EH (cell line): ENCODE measurements around the gene NDUFB3.
"Not testable (repeated sequence)": the region's sequence is repeated elsewhere in the genome, so short reads cannot be mapped to it uniquely, and the experiment has no call there.

Experiments
- DNase-seq: peaks from one replicate; pipeline ENCODE4 v3.0.0-alpha.2; 2015; ENCODE audit warnings: low read depth

NDUFB3 gene

GRCh38 chr2:201093573-201093972, 21.8 kb downstream of the NDUFB3 start:
- DNase-seq: no peak

- no peak for DNase-seq
Measured at GRCh38 chr2:201100497-201100896, 28.7 kb downstream of the NDUFB3 start.

- no peak for DNase-seq
Measured at GRCh38 chr2:201105759-201106158, 34.0 kb downstream of the NDUFB3 start.

DNA sequence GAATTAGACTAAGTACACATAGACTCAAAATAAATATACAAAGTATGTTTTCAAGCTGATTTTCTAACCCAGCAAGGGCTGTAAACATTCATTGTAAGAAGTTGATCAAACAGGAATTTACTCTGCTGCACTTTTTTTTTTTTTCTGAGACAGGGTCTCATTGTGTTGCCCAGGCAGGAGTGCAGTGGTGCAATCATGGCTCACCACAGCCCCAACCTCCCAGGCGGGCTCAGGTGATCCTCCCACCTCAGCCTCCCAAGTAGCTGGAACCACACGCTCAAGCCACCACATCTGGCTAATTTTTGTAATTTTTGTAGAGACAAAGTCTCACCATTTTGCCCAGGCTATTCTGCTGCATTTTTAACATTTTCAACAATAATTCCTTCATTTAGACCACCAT, 35.8 kb downstream of the NDUFB3 start:
- no peak for DNase-seq

GRCh38 chr2:201108341-201108740, 36.5 kb downstream of the NDUFB3 start:
- no peak for DNase-seq

DNA sequence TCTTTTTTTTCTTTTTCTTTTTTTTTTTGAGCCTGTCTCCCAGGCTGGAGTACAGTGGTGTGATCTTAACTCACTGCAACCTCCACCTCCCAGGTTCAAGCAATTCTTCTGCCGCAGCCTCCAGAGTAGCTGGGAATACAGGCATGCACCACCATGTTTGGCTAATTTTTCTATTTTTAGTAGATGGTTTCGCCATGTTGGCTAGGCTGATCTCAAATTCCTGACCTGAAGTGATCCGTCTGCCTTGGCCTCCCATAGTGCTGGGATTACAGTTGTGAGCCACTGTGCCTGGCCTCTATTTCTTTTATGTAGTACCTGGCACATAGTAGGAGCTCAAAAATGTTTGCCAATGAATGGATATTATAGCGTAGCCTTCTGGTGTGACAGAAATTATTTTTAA, 37.4 kb downstream of the NDUFB3 start:
- DNase-seq: no peak

GRCh38 chr2:201110615-201111014, 38.8 kb downstream of the NDUFB3 start:
- DNase-seq: no peak

DNA sequence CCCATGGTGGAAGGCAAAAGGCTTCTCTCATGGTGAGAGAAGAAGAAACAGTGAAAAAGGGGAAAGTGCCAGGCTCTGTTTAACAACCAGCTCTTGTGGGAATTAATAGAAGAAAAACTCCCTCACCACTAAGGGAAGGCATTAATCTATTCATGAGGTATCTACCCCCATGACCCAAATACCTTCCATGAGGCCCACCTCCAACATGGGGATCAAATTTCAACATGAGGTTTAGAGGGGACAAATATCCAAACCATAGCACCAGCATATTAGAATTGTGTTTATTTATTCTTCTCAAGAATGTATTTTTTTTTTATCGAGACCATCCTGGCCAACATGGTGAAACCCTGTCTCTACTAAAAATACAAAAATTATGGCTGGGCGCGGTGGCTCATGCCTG, 39.3 kb downstream of the NDUFB3 start:
- no peak for DNase-seq

DNA sequence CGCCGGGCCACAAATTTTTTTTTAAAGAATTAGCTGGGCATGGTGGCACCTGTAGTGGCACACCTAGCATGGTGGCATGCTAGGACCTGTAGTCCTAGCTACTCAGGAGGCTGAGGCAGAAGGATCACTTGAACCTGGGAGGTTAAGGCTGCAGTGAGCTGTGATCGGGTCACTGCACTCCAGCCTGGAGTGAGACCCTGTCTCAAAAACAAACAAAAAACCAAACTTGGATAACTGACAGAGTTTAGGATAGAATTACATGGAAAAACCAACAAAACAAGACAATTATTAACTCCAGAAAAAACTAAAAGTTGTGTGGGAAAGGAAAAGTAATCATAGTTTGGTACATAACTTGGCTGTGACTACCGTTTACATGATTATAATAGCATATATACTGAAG, 42.5 kb downstream of the NDUFB3 start:
- no peak for DNase-seq

DNA sequence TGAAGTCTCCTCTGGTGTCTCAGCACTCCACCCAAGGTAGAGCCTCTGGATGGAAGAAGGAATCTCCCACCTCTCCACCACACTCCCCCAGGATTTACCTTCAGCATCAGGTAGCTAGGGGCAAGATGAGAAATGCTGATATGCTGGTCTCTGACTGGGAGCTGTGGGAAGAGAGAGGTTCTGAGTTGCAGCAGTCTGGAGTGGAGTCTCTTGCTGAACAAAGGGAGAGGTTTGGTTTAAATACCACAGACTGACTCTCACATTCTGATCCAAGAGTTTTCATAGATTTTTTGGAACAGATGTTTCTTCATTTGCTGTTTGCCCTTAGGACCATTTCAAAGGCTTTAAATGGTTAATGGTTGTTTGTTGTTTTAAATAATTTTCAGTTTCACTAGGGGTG, 43.0 kb downstream of the NDUFB3 start:
- DNase-seq: peak; percentile 42

DNA sequence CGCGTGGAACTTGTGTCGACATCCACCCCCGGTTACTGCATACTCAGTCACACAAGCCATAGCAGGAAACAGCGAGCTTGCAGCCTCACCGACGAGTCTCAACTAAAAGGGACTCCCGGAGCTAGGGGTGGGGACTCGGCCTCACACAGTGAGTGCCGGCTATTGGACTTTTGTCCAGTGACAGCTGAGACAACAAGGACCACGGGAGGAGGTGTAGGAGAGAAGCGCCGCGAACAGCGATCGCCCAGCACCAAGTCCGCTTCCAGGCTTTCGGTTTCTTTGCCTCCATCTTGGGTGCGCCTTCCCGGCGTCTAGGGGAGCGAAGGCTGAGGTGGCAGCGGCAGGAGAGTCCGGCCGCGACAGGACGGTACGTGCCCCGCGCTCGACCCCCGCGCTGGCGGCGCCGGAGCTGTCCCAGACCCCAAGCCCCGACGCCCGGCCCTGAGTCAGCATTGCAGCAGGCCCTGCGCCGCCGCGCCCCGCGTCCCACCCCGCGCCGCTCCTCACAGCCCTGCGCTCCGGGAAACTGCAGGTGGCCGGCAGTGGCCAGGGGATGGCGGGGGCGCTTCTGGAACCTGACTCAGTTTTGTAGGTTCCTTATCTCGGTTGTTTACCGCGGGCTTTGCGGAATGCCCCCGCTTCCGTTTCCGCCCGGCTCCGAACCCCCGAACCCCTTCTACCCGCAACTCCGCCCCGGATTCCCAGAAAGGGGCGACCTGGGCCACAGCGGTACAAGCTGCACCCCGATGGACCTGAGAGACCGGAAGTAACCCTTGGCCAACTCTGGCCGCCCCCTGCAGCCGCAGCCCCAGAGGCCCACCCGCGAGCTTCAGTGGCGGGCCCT, 44.5 kb downstream of the NDUFB3 start, which contains the start of gene CFLAR:
Gene CFLAR, plus strand, starts transcription at position 50 of the 844 bp plus-strand sequence. CDS start 13,702 bp downstream, outside the sequence.
- peak; percentile 87 for DNase-seq

- peak; percentile 87 for DNase-seq
Measured at GRCh38 chr2:201116959-201117734, 45.3 kb downstream of the NDUFB3 start.

DNA sequence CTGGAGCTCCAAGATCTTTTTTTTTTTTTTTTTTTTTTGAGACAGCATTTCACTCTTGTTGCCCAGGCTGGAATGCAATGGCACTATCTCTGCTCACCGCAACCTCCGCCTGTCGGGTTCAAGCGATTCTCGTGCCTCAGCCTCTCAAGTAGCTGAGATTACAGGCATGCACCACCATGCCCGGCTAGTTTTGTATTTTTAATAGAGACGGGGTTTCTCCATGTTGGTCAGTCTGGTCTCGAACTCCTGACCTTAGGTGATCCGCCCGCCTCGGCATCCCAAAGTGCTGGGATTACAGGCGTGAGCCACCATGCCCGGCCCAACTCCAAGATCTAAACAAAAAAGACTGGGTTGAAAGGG, 45.9 kb downstream of the NDUFB3 start:
- not testable (repeated sequence) for DNase-seq

DNA sequence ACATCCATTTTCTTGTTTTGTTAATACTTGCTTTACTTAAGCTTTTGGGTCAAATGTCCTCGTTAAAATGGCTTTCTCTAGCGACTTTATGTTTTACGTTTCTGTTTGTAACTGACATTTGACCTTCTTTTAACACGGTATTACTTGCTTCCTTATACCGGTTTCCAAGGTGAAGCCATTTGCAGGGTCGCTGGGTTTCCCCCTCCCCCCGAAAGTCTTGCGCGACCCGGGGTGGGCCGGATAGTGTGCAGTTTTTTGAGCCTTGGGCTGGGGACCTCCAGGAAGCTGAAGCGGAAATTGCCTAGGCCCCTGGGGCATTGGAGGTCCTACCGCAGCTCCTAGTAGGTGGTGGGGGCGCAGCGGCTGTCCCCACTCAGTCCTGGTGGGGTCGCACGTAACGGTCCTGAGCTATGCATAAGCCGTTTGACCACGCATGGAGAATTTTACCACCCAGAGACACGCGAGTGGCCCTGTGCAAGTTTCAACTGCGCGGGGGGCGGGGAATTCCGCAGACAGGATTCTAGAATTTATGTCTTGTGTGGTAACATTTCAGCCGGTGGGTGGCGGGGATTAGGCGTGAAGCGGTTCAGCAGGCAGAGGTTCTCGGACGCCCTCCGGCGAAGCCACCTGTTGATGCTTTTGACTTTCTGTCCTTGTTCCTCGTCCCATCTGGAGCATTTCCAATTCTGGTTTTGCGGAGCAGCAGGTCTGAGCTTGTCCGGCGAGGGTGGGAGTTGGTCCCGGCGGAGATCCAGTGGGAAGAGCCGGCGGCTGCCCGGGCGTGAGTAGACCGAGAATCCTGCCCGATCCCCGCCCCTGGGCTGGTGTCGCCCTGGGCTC, 46.5 kb downstream of the NDUFB3 start:
- peak; percentile 88 for DNase-seq

- peak; percentile 71 for DNase-seq
Measured at GRCh38 chr2:201118961-201119854, 47.4 kb downstream of the NDUFB3 start.

GRCh38 chr2:201122276-201122675, 50.5 kb downstream of the NDUFB3 start:
- peak; percentile 19 for DNase-seq

DNA sequence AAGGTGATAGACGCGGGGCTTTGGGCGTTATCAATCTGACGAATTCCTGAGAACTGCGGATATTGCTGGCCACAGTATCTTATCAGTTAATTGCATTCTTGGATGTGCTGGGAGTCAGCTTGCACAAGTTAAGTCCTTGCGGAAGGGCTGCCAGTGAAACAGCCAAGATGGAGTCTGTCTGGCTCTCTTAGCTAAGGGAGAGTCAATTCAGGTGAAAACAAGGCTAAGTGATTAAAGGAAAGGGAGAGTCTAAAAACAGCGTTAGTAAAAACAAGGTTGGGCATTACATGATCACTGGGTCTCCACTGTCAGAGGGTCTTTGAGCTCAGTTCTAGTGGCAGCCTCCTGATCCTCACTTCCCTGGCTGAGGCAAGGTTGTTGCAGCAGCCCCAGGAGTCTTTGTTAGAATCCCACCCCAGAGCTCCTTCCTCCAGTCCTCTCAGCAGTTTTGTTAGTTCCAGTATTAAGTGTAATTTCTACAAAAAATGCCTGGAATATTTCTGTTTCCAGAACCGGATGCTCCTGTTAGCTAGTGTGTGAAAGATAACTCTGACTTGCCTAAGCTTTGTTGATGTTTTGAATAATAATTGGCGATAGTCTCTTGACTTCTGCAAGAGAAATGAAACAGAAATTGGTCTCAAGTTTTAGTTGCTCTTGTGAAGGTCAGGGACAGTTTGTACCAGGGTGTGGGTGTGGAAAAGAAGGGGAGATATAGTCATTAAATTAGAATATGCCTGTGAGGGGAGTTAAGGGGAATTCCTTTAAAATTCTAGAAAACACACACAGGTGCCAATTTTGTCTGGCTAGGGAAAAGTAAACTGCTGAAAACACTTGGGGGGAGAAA, 54.7 kb downstream of the NDUFB3 start:
- DNase-seq: peak; percentile 78

- DNase-seq: no peak
Measured at GRCh38 chr2:201127152-201127511, 55.3 kb downstream of the NDUFB3 start.

DNA sequence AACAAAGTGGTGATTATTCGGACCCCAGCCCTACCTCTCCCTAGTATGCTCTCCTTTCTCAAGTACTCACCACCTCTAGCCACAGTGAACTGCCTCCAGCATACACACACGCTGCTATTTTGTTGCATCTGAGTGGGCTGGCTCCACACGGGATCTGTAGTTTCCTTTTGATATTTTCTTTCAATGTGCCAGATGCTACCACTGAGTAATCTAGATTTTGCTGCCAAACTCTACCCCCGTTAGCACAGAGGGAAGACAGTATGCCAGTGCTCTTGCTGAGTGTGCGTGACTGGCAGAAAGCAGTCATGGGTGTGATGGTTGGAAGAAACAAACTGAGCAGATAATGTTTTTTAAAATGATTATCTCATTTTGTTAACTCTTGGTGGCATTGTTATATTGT, 55.8 kb downstream of the NDUFB3 start:
- DNase-seq: peak; percentile 65

DNA sequence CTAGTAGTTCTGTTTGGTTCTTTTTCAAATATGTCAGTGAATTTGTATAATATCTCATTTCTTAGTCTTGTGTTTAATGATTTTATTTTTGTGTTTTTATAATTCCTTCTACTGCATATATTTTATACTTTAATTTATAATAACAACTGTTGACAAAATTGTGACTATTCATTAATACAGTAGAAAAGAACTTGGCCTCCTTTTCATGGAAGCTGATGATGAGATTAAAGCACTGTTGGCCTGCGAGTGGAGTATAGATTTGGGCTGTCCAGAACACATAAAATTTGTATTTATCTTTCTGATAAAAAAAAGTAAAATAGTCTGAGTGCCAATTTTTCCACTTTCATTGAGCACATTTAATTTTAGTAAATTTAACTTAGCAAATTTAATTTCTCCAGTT, 56.2 kb downstream of the NDUFB3 start:
- DNase-seq: no peak
